COLO668 (cell line): ENCODE measurements around the gene S100A10.

Experiments used
- DNase-seq: peaks from one replicate; lab custom pipeline; 2025; ENCODE audit not compliant: unreplicated experiment; lab: John Stamatoyannopoulos, UW

The S100A10 gene

DNA sequence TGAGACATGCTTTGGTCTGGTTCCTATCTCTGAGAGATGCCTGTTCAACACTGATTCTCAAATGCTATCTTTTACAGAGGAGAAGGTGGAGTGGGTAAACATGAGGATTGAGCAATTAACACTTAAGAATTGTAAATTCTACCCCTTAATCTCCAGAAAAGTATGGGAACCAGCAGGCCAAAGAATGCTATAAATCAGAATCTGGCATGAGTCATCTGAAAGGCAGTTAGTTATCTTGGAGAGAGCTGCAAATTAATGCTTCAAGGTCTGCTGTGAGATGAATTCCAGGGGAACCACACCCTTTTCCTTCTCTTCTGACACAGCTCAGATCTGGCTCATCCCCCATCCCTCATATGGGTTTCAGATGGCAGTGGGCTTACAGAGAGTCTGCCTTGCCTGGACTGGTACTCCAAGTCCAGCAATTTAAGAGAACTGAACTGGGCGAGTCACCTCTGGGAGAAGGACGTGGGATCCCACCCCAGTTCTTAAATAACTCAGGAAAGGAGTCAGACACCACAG, 5.2 kb downstream of the S100A10 start:
- no peak for DNase-seq

DNA sequence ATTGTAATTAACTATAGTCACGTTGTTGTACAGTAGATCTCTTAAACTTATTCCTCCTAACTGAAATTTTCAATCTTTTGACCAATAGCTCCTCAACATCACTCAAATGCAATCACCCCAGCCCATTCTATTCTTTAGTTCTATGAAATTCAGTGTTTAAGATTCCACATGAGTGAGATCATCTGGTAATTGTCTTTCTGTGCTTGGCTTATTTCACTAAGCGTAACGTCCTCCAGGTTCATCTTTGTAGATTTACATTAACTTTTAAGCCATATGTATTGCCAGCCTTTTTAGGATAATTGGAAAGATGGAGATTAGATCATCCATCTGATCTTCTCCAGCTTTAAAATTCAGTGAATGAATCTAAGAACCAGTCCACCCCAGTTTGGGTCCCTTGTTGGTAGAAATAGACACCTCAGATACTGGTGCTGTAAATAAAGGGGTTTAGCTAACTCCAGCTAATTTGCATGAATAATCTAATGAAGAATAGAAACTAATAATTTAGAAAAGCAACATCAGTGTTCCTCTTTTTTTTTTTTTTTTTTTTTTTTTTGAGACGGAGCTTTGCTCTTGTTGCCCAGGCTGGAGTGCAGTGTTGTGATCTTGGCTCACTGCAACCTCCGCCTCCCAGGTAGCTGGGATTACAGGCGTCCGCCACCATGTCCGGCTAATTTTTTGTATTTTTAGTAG, 7.0 kb downstream of the S100A10 start:
- DNase-seq: no peak

DNA sequence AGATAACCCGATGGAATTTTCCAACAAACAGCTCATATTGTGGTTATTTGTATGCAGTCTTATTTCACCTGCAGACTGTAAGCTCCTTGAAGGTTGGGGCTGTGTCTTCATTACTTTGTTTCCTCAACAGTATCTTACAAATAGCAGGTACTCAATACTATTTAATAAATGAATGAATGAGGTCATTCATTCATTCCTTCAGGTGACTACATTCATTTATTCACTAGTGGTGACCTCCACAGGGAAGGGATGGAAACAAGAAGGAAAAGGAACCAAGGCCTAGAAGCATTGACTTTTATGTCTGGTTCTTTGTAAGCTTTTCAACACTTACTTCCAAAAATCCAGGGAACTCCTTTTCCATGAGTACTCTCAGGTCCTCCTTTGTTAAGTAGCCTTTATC, 7.9 kb downstream of the S100A10 start:
- no peak for DNase-seq

DNA sequence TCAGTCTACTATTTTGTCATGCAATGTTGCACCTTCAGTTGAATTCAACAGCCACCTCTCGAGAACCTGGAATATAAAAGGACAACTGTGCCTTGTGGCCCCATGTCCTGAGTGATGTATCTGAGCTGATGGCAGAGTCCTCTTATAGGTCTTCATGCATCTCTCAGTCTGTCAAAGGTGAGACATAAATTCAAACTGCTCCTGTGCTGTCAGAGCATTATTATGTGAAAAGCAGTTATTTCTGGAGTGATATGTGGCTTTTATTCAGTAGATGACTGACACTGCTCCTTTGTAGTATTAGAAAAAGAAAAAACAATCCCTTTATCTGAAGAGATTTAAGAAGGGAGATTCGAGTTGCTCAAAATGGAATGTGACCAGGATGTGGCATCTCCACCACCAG, 8.4 kb downstream of the S100A10 start:
- DNase-seq: no peak

DNA sequence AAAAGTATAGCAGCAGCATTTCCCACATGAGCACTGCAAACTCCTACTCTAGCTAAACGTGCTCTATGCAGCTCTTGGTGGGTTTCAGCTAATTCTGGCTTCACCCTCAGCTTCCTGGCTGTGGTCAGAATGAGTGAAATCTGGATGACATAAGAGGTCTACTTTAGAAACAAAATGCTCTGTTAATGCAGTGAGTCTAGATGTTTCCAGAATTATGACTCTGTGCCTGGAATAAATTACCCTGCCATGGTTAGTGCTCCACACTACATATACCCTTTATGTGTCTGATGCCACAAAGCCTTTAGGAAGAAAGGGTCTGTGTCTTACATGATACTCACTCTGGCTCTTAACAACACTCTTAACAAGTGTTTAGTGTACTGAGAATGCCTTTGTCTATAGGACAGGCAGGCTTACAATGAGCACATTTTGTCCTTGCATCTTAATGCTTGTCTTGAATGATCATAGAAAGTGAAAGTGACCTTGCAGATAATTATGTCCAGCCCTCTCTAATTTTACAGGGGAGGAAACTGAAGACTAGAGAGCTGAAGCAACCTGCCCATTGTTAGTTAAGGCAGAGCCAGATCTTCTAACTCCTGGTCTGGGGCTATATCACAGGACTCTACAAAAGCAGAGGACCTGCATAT, 9.2 kb downstream of the S100A10 start:
- no peak for DNase-seq

DNA sequence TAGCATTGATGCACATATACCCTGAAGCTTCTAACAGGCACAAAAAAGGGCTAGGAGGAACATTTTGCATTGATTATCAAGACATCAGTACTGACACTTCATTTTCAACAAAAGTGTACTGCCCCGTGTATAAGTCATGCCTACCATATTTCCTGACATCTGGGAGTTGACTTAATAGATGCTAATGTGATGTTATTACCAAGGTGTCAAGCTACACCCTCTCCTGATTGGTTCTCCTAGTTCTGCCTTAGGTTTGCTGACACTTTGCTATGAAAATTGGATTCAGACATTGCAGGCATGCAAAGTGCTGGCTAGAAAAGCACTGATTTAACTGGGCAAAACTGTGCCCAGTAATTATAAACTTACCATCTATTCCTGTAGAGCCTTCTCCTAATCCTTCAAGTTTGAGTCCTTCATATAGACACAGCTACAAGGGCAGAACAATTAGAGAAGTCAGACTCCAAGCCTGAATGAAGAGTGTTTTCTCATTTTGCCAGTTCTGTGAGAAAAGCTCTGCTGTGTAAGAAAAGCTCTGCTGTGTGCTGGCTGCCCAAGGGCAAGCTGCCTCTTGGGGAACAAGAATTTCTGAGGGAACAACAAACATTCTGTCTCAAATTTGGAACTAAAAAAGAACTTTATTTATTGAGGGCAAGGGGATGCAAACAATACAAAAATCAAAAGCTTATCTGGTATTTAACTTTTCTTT, 11.2 kb downstream of the S100A10 start:
- DNase-seq: no peak

DNA sequence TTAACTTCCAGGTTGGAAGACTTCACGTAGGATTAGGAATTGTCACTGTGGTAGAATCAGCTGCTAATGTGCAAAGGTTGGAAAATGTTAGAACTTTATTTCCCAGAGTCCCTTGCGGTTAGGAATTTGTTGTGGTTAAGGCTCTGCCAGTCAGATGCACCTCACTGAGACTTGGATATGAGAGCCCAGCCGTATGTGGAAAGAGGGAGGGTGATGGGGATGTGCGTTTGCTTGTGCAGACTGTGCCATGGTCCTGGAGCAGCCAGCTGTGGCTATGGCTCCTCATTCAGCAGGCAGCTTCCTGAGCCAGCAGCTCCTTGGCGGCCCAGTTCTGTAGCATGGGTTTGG, 12.5 kb downstream of the S100A10 start:
- DNase-seq: no peak

DNA sequence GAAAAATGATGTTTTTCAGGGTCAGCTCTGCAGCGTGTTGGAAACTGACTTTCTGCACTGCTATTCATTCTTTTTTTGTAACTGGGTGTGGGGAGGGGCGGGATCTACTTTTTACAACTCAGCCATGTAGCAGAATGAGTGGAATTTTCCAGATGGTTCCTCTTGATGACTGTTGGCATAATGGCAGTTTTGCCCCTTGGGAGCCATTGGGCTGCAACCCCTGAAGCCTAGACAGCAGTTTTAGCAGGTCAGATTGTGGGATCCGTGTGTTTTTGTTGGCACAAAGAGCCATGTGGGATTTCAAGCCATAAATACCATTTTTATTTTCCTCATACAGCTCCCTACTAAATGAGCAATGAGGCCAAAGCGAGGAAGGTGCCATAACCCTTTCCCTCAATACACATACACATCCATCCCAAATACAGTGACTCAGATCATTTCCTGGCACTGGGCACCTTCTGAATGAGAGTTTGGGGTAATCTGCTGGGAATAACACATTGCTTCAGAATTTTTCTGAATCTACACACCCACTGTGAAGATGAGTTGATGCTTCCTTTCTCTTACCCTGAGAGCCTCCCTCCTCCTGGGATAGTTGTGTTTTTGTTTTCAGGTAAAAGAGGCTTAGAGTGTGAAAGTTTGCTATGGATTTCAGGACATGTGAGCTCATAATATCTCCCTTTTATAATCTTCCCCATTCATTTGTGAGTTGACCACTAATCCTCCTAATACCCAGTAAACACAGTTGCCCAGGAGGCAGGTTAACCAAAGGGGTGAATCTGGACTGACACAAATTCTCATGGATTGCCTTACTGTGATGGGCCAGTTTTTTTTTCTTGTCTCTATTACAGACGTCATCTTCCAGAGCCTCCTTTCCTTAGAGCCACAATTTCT, 13.1 kb downstream of the S100A10 start:
- DNase-seq: no peak

DNA sequence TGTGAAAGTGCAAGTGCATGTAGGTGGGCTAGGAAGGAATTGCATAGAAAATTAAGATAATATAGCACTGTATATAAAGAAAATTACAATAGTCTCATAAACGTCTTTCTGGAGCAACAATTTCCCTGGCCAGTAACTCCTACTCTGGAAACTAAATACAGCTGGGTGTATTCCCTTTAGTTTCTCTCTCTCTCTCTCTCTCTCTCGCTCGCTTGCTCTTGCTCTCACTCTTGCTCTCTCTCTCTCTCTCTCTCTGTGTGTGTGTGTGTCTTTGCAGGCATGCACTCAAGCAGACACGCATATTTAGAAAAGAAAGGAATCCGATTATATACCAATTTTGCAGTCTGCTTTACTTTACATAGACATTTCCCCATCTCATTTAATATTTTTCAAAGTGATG, 14.7 kb downstream of the S100A10 start:
- no peak for DNase-seq

DNA sequence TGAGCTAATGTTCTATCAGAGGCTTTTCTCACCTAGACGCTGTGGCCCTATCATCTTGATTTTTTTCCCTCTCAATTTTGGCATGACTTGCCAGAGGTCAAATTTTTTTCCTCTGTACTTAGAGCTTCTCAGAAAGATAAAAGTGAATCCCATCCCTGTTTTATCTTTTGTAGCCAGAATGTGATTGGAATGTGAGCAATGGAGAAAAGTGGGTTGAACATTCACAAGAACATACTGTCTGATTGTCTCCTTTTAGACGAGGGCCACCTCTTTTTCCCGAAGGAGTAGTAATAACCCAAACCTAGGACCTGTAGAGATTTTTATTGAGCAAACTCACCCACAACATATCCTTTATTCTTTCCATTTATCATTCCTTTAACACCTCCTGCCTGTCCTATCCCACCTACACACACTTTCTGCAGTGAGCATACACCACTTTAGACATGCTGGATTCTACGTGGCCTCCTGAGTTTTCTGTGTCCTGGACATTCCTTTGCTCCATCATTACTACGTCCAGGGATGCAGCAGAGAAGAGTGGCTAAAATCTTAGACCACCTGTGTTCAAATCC, 15.9 kb downstream of the S100A10 start:
- no peak for DNase-seq

DNA sequence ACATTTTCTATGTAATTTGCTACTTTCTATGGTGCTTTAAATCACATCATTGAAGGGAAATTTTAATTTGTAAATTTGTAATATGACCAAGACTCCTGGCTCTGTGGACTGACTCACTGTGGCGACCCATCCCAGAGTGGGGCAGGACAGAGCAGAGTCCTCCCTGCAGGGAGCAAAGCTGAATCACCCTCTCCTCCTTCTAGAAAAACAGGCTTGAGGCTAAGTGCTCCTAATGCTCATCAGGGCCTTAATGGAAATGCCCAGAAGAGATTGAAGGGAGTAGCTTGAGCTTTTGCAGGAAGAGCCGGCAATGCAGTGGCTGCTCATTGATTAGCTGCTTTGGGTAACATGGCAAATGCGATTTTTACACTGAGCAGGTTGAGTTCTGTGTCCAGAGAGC, 16.8 kb downstream of the S100A10 start:
- DNase-seq: no peak

DNA sequence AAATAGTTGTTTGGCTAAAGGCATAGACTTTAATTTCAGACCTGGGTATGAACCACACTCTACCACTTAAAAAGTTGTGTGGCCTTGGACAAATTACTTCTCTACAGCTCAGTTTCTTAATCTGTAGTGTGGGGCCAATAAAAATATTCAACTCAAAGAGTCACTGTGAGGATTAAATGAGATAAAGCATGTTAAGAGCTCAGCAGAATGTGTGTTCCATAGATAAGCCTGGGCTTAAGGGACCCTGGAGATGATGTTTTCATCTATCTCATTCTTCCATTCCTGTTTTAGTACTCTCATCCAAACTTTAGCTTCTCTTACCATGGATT, 17.7 kb downstream of the S100A10 start:
- no peak for DNase-seq

DNA sequence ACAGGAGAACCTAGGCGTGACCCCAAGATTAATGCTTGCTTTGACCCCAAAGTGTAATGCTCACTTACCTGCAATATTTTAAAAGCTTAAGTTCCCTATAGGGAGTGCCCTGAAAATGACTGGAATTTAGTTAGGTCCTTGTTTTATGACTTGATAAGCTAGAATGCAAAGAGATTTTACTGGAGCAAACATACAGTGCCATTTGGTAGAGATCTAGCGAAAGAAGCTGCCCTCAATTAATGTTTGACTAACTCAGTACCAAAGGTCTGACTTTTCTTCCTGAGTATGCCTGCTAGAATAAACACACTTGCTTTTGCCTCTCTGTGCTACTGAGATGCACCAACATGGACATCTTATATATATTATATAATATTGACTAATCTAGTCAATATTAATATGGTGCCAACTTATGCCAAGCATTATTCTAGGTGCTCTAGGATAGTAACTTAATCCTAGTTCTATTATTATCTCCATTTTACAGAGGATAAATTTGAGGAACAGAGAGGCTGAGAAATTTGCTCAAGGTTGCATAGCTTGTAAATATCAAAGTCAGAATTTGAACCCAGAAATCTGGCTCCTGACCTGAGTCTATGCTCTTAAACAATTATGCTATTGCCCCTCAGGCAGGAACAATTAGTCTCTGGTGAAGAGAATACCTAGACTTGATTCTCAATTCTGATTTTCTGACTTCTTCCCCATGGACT, 18.2 kb downstream of the S100A10 start:
- no peak for DNase-seq

DNA sequence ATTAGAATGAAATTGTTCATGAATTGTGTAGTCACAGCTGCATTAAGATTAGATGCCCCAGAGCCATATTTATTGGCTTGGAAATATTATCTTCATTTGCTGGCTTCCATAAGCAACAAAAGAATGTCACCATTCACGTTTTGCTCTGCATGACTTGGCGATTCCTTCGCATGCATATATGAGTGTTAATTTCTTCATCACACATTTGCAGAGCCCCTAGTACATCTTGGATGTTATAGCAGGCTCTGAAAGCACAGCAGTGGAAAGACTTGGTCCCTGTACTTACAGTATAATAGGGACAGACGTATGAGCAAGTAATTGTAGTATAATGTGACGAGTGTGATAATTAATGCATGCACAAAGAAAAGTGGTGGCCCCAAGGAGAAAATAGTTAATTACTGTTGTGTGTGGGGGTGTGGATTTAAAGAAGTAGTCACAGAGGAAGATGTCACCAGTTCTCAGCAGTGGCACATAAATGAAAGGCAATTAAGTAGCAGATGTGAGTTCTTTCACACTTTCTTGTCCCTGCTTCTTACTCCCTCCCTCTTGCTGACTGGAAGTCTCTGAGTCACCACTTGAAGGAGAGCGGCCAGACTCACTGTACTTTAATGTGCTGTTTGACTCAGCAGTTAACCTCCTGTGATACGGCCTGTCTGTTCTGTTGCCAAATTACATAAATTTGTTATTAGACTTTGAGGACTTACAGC, 21.0 kb downstream of the S100A10 start:
- no peak for DNase-seq

DNA sequence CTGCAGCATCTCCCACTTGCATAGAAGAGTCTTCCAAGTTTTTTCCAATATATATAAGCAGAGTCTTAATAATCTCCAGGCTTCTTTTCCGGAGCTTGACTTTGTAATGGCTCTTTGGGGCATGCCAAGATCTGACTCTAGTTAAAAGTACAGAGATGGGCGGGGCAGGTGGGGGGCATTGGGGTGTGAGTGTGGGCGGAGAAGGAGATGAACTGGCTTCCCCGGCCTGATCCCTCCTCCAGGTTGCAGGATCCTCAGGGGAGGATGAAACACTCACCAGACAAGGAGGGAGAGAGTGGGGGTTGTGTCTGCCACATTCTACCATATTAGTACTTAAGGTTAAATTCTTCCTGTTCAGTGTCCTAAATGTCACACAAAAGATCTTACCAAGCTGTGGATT, 23.0 kb downstream of the S100A10 start:
- DNase-seq: no peak

DNA sequence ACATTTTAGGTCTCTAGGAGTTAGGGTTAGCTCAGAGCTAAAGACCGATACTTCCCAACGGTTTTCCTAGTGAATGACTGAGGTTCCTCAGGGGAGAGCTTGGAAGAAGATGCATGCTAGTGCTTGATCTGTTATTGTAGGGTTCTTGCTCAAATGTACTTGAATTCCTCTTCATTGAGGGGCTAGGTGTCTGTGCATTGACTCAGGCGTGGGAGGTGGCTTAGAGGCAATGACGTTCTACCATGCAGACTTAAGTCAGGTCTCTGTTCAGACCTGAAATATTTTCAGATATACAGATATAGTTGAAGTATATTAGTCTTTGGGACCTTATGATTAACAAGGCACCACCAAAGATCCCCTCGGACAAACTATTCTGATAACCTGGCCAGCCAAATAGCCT, 23.5 kb downstream of the S100A10 start:
- DNase-seq: no peak

DNA sequence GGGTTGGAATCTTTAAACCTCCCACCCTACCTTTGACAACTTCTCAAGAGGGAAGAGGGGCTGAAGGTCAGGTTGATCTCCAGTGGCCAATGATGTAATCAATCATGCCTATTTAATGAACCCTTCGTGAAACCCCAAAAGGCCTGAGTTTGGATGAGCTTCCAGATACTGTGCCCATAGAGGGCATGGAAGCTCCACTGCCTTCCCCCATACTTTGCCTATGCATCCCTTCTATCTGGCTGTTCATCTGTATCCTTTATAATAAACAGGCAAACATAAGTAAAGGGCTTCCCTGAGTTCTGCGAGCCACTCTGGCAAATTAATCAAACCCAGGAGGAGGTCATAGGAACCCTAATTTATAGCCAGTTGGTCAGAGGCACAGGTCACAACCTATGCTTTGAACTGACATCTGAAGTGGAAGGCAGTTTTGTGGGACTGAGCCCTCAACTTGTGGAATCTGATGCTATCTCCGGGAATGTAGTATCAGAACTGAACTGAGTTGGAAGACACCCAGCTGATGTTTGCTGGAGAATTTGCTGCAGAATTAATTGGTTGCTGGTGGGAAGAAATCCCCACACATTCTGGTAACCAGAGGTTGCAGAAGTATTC, 24.8 kb downstream of the S100A10 start:
- DNase-seq: no peak

DNA sequence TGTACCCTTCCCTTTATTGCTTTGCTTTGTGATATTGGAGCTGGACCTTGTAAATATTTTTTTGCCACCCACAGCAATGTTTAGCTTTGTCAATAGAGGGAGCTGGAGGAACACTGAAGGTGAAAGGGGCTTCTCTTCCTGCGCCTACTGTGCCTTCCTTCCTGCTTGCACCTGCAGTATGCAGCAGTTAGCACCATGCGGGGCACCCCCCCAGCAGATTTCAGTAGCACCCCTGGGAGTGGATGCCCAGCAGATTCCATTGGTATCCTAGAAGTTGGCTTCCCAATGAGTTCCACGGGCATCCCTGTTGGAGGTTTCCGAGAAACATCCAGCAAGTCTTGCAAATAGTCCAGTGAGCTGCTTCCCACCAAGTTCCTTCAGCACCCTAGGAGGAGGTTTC, 25.6 kb downstream of the S100A10 start:
- no peak for DNase-seq

DNA sequence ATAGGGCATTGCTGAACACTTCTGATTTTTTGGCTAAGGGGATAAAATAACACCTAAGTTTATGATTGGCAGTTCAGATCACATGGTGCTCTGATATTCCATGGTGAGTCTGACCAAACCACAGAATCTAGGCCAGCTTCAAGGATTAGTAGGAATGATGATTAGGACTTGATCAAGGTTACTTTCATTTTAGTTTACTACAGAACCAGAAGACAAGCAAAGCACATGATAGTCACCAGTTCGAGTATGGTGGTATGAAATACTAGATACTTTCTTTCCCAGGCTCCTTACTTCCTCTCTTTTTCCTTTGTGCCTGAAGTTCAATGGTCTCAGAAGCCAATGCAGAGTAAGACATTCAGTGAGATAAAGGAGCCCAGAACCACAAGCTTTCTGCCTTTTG, 26.6 kb downstream of the S100A10 start:
- DNase-seq: no peak

DNA sequence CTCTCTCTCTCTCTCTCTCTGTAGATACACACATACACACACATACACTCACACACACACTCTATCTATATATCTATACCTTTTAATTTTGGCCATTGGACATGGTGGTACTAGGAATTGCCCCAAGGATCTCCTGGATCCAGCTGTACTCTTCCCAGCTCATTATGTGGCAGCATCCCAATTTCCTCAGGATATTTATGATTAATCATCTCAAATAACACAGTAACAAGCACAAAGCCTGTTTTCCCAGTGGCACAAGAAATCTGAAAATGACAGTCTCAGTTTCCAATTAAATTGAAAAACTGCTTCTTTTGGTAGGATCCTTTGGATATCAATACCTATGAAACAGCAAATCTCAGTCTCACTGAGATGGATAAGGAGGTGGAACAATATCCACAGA, 27.6 kb downstream of the S100A10 start:
- DNase-seq: no peak
